ENCODE results near the gene ABCG1. TPM values are rescaled to one million over a fixed set of nuclear protein-coding genes. Genes with fewer than 3 reads are reported as not detected.

Gene ABCG1
- total RNA-seq, 1 experiment from 2014 or later = 4.6 TPM

DNA sequence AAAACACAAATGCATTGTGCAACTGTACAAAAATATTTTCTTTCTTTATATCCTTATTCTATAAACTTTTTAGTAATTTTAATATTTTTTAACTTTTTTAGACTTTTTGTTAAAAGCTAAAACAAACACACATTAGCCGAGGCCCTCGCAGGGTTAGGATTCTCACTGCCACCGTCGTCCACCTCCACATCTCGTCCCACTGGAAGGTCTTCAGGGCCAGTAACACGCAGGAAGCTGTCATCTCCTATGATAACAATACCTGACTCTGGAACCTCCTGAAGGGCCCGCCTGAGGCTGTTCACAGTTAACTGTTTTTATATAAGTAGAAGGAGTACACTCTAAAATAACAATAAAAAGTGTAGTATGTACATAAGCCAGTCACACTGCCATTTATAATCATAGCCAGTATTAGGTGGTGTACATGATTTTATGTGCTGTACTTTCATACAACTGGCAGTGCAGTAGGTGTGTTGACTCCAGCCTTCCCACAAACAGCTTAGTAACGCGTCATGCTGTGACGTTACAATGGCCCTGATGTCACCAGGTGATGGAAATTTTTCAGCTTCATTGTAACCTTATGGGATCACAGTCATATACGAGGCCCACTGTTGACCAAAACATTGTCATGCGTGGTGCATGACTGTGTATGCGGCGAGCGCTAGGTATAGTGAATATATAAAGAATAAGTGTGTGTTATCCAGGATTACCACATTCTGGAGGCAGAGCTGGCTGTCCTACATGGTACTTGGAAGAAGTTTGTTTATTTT is 123.0 kb downstream of the ABCG1 start:
- in situ Hi-C loops (cut with HindIII; ENCODE audit: low pct_unique_long_range_greater_than_20kb, low sequenced_read_pairs) = no loop called here

DNA sequence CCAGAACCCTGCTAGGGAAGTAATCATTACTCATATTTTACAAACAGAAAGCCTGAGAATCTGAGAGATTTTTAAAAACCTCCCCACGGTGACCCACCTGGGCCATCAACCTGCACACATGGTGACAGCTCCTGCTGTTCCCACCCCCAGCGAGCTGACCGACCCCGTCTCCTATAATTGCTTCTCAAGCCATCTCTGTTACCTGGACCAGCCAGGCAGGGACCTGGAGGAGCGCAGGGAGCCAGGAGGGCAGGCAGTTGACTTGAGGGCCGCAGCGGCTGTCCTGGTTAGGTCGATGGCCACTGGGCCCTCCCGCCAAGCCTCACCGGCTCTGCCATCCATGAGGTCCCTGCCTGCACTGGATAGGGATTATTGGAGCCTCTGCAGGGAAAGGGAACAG is 124.2 kb downstream of the ABCG1 start:
- in situ Hi-C loops (cut with HindIII; ENCODE audit: low pct_unique_long_range_greater_than_20kb, low sequenced_read_pairs) = no loop called here
- DNase-seq (ENCODE audit: low read depth) = no peak

More for the DNA sequence above, 123.0 kb downstream of the ABCG1 start:
- DNase-seq (ENCODE audit: low read depth) = no peak

DNA sequence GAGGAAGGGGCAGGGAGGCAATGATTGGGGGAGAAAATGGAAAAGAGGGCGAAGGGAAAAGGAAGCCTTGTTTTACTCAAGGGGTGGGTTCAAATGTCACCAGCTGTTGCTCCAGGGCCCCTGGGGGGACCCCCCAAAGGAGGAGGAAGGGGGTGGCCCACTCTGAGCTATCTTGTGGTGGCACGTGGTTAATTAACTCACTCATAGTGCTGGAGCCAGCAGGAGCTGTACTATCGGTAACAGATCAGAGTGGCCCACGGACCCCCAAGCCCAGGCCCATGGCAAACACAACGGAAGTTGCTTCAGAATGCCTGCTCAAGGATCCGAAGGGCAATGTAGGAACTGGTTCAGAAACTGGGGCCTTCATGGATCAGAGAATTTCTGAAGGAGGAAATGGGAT is 124.6 kb downstream of the ABCG1 start:
- in situ Hi-C loops (cut with HindIII; ENCODE audit: low pct_unique_long_range_greater_than_20kb, low sequenced_read_pairs) = no loop called here
- DNase-seq (ENCODE audit: low read depth) = no peak

DNA sequence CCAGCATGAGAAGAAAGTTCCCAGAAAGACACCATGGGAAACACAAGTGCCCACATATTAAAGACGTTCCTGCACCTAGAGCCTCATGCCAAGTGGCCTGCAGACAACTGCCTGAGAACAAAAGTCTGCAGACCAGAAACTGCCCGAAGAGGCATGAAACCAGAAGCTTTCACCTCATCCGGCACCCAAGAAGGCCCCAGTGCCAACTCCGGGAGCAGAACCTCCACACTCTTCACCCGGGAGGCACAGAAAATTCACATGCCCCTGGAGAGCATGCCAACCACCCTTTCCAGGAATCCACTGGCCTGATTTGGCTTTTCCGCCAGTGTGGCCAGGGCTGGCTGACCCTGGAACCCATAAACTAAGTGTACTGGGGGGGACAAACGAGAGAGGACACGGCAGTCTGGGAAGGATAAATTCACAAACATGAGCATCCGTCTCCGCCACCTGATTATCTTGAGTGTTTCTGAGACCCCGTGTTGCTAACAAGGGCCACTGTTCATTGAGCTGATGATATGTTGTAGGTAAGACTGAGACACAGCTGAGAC is 125.1 kb downstream of the ABCG1 start:
- in situ Hi-C loops (cut with HindIII; ENCODE audit: low pct_unique_long_range_greater_than_20kb, low sequenced_read_pairs) = no loop called here
- no peak for DNase-seq (ENCODE audit: low read depth)

DNA sequence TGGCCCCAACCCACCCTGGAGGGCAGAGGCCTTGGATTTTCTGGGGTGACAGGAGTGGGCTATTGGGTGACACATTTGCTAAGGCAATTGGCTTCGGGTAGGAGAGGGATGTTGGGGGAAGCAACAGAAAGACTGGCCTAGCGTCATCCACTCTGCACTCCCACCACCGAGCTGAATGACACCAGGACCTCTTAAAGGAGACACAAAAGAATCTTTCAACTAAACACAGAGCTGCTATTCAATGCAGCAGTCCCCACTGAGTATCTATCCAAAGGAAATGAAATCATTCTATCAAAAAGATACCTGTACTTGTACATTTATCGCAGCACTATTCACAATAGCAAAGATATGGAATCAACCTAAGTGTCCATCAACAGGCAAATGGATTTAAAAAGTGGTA is 125.7 kb downstream of the ABCG1 start:
- no peak for DNase-seq (ENCODE audit: low read depth)
- in situ Hi-C loops (cut with HindIII; ENCODE audit: low pct_unique_long_range_greater_than_20kb, low sequenced_read_pairs) = no loop called here

DNA sequence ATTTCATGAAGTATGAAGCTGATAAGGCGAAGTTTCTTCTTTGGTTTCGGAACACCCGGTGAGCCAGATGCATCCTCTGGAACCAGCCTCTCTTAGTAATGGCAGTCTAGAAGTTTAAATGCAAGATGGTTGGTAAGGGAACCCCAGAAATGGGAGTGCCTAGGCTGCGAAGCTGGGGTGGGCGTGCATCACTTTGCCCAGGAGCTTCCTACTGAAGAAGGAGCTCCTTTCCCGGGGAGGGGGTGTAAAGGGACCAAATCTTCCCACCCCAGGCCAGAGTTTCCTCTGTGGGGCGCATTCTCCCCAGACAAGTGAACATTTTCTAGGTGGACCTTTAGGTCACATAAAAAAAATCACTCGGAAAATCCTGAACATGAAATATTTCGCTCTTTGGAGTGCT is 127.5 kb downstream of the ABCG1 start:
- in situ Hi-C loops (cut with HindIII; ENCODE audit: low pct_unique_long_range_greater_than_20kb, low sequenced_read_pairs) = no loop called here
- no peak for DNase-seq (ENCODE audit: low read depth)

Other genes starting within 250 kb of the ABCG1 start
- gene ZBTB21, start 208.8 kb upstream of the ABCG1 start, total RNA-seq (2014; rRNA removed; shearing (Covaris generic); ENCODE audit: low replicate concordance) = 3.3 and 12.5 TPM in 2 replicates
- not detected in 2 replicates for gene UMODL1, start 147.8 kb upstream of the ABCG1 start, total RNA-seq (2014; rRNA removed; shearing (Covaris generic); ENCODE audit: low replicate concordance)
- not detected in 2 replicates for gene TFF3, start 96.3 kb downstream of the ABCG1 start, total RNA-seq (2014; rRNA removed; shearing (Covaris generic); ENCODE audit: low replicate concordance)
- gene TFF2, start 131.9 kb downstream of the ABCG1 start, total RNA-seq (2014; rRNA removed; shearing (Covaris generic); ENCODE audit: low replicate concordance) = not detected in 2 replicates
- not detected in 2 replicates for gene TFF1, start 147.4 kb downstream of the ABCG1 start, total RNA-seq (2014; rRNA removed; shearing (Covaris generic); ENCODE audit: low replicate concordance)
- gene TMPRSS3, start 176.9 kb downstream of the ABCG1 start, total RNA-seq (2014; rRNA removed; shearing (Covaris generic); ENCODE audit: low replicate concordance) = not detected in 2 replicates
- gene UBASH3A, start 184.8 kb downstream of the ABCG1 start, total RNA-seq (2014; rRNA removed; shearing (Covaris generic); ENCODE audit: low replicate concordance) = not detected in 2 replicates

Data from Caki2 (cell line).